ENCODE measurements around the gene FNDC10. TPM values are rescaled to one million over a fixed set of nuclear protein-coding genes. Genes with fewer than 3 reads are reported as not detected.

FNDC10 gene
- total RNA-seq, 4 donors from 2014 or later = 5.8 to 15.6 (median 7.9) TPM

GRCh38 chr1:1626207-1627141 lies 26.5 kb upstream of the FNDC10 start:
- Histone ChIP-seq H3K27ac (peak overlapping the region; percentile 56 to 90 (median 79)), H3K4me3 (peak overlapping the region in 2 of 4 donors; percentile 50 to 63), H3K27me3 (peaks cover 0 to 29% (median 2%) of the 10 kb centered on the region in 4 donors), H3K36me3 (peaks cover 0 to 26% (median 0%) of the 10 kb centered on the region in 3 donors), H3K4me1 (peaks cover 19 to 76% (median 28%) of the 10 kb centered on the region in 3 donors), H3K9me3 (no peaks in the 10 kb centered on the region)
- DNase-seq = no peak
- intact Hi-C loops (cut with DNase I) = no loop called here
- TF ChIP-seq CTCF (IDR thresholded peaks at IDR 0.05) = no peak
- TF ChIP-seq POLR2A (IDR thresholded peaks at IDR 0.05) = no peak
- 70 to 88% methylated on average over 2 to 3 of the region's 48 CpGs for WGBS, 2 donors

- Histone ChIP-seq H3K9me3 (no peaks in the 10 kb centered on the region), H3K27me3 (peaks cover 0 to 23% (median 0%) of the 10 kb centered on the region in 4 donors), H3K4me3 (no peak overlapping the region), H3K27ac (no peak overlapping the region), H3K4me1 (peaks cover 14 to 76% (median 21%) of the 10 kb centered on the region in 3 donors), H3K36me3 (peaks cover 0 to 26% (median 0%) of the 10 kb centered on the region in 3 donors)
- intact Hi-C loops (cut with DNase I) = no loop called here
- DNase-seq = no peak
- no peak for TF ChIP-seq POLR2A (IDR thresholded peaks at IDR 0.05)
- TF ChIP-seq CTCF (IDR thresholded peaks at IDR 0.05) = no peak
- 84 to 100% methylated on average over 5 to 8 of the region's 8 CpGs for WGBS, 2 donors
Measured at GRCh38 chr1:1625824-1626206, 25.9 kb upstream of the FNDC10 start.

- no peak for DNase-seq
Measured at GRCh38 chr1:1625404-1625775, 25.5 kb upstream of the FNDC10 start.

GRCh38 chr1:1624443-1625403 lies 24.8 kb upstream of the FNDC10 start:
- H3K27me3 ChIP-seq = peaks cover 0 to 12% (median 0%) of the 10 kb centered on the region in 4 donors
- H3K36me3 ChIP-seq = peaks cover 0 to 30% (median 0%) of the 10 kb centered on the region in 3 donors
- no peaks in the 10 kb centered on the region for H3K9me3 ChIP-seq
- WGBS, 2 donors = 73 to 91% methylated on average over 12 to 14 of the region's 38 CpGs
- H3K4me1 ChIP-seq = peaks cover 10 to 70% (median 21%) of the 10 kb centered on the region in 3 donors
- no peak for TF ChIP-seq POLR2A (IDR thresholded peaks at IDR 0.05)
- TF ChIP-seq CTCF (IDR thresholded peaks at IDR 0.05) = no peak
- no peak overlapping the region for H3K4me3 ChIP-seq
- H3K27ac ChIP-seq = peak overlapping the region in 1 of 4 donors; percentile 2
- DNase-seq = no peak
- intact Hi-C loops (cut with DNase I) = no loop called here

More at GRCh38 chr1:1625404-1625775, 25.5 kb upstream of the FNDC10 start:
- intact Hi-C loops (cut with DNase I) = no loop called here
- TF ChIP-seq CTCF (IDR thresholded peaks at IDR 0.05) = no peak
- no peak for TF ChIP-seq POLR2A (IDR thresholded peaks at IDR 0.05)
- no peak overlapping the region for H3K27ac ChIP-seq
- peaks cover 10 to 74% (median 21%) of the 10 kb centered on the region in 3 donors for H3K4me1 ChIP-seq
- H3K4me3 ChIP-seq = no peak overlapping the region
- 90% methylated on average over 7 of the region's 28 CpGs; no CpG with 5 or more reads in 1 of the 2 donors for WGBS, 2 donors
- peaks cover 0 to 26% (median 0%) of the 10 kb centered on the region in 3 donors for H3K36me3 ChIP-seq
- H3K27me3 ChIP-seq = peaks cover 0 to 18% (median 0%) of the 10 kb centered on the region in 4 donors
- H3K9me3 ChIP-seq = no peaks in the 10 kb centered on the region
